Stimulated activated CD8-positive, alpha-beta memory T cell treated with anti-CD3 and anti-CD28 coated beads, Interleukin-2, amount 100 ng/mL, for 1 hour (primary cell): ENCODE data around the gene MRPL36.

ENCODE experiments used
- DNase-seq, 2 donors: peaks; one replicate each; pipeline ENCODE4 v3.0.0-alpha.2; 2020; ENCODE audit warnings: low read depth in 2 of 2

The MRPL36 gene

GRCh38 chr5:1749346-1750124 is 50.1 kb downstream of the MRPL36 start:
- no peak for DNase-seq

GRCh38 chr5:1748845-1749244 is 50.8 kb downstream of the MRPL36 start:
- no peak for DNase-seq
